Fibroblast of skin of left biceps (primary cell): ENCODE data around the gene PFKP.

Experiments used
- DNase-seq, 2 experiments: peaks; one replicate each; pipeline ENCODE4 v3.0.0-alpha.2; 2013; ENCODE audit warnings: low read depth in 2 of 2

The PFKP gene

GRCh38 chr10:3115685-3116084, 48.3 kb downstream of the PFKP start:
- no peak for DNase-seq

- DNase-seq: no peak
Observed at GRCh38 chr10:3116508-3117100, 49.3 kb downstream of the PFKP start.

- DNase-seq: no peak
Observed at GRCh38 chr10:3117486-3117885, 50.1 kb downstream of the PFKP start.

- DNase-seq: no peak
Observed at GRCh38 chr10:3118641-3119091, 51.3 kb downstream of the PFKP start.

- DNase-seq: no peak
Observed at GRCh38 chr10:3119796-3120459, 52.6 kb downstream of the PFKP start.

GRCh38 chr10:3122034-3122433, 54.7 kb downstream of the PFKP start:
- DNase-seq: no peak

GRCh38 chr10:3122486-3123205, 55.3 kb downstream of the PFKP start:
- no peak for DNase-seq

- no peak for DNase-seq
Observed at GRCh38 chr10:3123571-3124411, 56.4 kb downstream of the PFKP start.

GRCh38 chr10:3124412-3125175, 57.2 kb downstream of the PFKP start:
- no peak for DNase-seq

- DNase-seq: no peak
Observed at GRCh38 chr10:3125527-3126170, 58.3 kb downstream of the PFKP start.

- no peak for DNase-seq
Observed at GRCh38 chr10:3126249-3126648, 58.9 kb downstream of the PFKP start.

GRCh38 chr10:3126741-3127346, 59.5 kb downstream of the PFKP start:
- no peak for DNase-seq

- DNase-seq: no peak
Observed at GRCh38 chr10:3127921-3128320, 60.6 kb downstream of the PFKP start.

GRCh38 chr10:3128379-3129130, 61.2 kb downstream of the PFKP start:
- no peak for DNase-seq

- no peak for DNase-seq
Observed at GRCh38 chr10:3129581-3130340, 62.4 kb downstream of the PFKP start.

- DNase-seq: no peak
Observed at GRCh38 chr10:3131098-3131497, 63.8 kb downstream of the PFKP start.

GRCh38 chr10:3132036-3133025, 65.0 kb downstream of the PFKP start:
- no peak for DNase-seq

GRCh38 chr10:3133948-3134347, 66.6 kb downstream of the PFKP start:
- DNase-seq: no peak
